Globus pallidus (tissue), 1 donor: ENCODE results near the gene ETV1.

Experiments
- DNase-seq: peaks from one replicate; pipeline ENCODE4 v3.0.0-alpha.2; 2015; ENCODE audit warnings: low spot score

Gene ETV1

DNA sequence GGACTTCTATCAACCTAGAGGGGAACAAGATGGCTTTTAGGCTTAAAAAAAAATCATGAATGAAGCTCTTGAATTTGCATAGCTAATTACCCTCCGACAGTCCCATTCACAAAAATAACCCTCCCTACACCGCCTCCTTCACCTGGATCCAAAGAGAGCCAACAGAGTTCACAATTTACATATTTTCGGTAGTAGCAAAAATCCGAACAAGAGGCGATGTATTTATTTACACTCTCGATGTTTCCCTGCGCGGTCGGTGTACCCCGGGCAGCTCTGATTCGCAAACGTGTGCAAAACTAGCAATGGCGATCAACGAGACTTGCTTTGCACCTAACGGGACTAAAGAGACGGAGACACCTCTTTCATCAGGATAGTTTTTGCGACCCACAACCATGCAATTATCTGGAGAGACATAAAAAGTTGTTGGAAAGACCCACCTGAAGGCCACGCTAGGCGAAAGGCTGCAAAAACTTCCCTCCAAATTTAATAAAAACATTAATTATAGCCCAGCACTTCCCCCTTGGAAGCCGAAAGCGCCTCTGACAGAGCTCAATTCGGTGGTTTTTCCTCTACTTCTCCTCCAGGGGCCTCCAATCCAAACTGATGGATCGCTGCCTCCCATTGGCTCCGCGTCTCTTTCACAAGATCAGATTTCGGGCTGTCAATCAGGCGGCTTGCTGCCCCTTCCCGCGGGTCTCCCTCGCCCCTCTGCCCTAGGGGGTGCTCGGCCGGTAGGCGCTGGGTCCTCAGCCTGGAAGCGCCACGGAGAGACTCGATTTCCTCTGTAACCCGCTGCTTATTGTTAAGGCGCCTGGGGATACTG is at the start of gene ETV1:
Gene ETV1, minus strand, starts transcription at position 541 of the 823 bp plus-strand sequence. CDS start 614 bp downstream, outside the sequence.
- DNase-seq = peak; percentile 71

DNA sequence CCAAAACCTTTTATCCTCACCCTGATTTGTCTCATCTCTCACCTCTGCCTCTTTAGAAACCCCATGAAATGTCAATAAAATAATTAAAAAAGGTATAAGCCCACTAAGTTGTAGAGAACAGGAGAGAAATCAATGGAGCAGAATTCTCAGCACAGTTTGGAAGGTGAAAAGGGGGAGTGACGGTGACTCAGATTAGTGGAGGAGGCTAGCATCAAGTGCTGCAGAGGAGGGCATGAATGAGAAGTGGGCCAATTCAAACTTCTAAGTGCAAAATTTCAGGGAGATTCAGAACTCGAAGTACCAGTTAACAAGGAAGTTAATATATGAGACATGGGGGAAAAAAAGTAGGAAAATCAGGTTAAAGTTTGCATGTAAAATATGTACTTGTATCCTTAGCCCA is 34.9 kb upstream of the ETV1 start:
- no peak for DNase-seq

DNA sequence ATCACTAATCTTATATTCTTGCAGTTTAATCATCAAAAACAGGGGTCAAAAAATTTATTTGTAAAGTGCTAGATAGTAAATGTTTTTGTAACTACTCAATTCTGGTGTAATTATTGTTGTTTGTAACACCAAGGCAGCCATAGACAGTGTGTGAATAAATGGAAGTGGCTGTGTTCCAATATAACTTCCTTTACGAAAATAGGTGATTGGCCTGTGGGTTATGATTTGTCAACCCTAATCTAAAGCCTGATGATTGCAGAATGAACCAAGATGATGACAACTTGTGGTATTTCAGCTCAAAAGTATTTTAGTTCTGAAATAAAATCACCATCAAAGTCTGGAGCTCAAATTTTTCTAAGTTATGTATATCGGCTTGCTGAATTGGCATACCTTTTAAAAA is 34.4 kb upstream of the ETV1 start:
- DNase-seq = no peak

DNA sequence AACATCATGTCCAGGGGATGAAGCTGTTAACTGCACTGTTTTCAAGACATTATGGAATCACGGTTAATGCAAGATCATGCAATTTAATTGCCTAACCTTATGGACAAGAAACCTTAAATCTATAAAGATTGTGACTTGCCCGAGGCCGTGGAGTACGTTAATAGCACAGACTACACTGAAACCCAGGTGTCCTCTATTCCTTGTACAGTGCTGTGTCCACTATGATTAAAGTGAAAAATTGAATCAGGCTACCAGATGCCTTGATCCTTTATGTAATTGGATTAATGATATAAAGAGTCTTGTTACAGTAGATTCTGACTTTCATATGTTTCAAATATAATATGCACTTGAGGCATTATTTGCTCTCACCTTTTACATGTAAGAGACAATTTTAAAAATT is 33.9 kb upstream of the ETV1 start:
- DNase-seq = no peak

DNA sequence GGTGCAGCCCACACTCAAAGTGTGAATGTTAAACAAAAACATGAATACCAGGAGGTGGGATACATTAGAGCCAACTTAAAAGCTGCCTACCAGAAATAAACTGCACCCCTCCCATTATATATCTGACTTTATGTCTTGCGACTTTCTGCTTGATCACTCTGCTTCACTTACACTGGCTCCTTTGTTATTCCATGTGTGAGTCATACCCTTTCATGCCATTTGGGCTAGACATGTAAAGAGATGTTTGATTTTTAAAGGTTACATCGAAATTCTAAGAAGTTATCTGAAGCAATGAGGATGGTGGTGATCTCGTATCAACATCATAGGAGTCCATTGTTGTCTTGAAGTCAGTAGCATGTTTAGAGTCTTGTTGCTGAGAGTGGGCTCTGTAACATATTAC is 31.6 kb upstream of the ETV1 start:
- no peak for DNase-seq

DNA sequence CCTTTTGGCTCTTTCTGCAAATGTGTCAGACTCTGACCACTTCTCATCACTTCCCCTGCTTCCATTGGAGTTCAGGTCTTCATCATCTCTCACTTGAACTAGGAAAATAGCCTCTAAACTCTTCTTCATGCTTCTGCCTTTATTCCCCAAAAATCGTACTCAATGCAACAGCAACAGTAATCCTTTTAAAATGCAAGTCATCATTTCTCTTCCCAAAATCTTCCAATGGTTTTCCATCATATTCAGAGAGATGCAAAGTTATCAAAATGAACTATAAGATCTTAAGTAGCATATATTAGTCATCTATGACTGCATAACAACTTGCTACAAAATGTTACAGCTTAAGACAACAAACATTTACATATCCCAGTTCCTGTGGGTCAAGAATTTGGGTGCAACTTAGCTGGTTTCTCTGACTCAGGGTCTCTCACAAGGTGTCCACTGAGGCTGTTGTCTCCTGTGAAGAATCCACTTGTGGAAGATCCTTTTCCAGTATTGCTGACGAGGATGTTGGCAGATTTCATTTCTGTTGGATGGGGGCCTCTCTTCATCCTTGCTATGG is 31.0 kb upstream of the ETV1 start:
- no peak for DNase-seq

DNA sequence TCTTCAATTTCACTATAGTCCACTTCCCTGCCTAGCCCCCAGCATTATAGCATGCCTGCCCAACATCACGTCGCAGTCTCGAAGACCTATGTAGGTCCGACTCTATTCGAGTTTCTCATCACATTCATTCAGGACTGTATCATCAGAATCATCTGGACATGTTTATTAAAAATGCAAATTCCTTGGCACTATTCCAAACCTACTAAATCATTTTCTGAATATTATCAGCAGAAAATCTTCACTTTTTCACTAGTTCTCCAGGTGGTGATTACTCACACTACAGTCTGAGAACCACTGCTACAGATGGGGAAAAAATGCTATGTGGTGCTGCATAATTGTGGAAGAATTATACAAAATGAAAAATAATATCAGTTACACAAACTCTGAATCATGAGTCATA is 29.3 kb upstream of the ETV1 start:
- no peak for DNase-seq

DNA sequence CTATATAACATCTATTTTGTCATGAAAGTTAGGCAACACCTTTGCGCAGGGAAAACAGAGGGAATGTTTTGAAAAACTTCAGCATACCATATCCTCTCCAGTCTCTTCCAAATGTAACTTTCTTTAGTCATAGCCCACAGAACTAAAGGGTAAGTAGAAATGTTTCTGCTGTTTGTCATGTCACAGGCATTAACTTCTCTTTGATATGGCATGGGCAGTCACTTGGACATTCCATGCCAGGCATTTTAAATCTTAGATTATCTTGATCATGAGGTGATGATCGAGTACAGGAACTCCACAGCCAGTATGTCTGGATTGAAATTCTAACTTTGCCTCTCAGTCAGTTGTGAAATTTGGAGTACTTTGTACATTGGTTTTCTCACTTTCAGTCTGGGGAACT is 27.5 kb upstream of the ETV1 start:
- DNase-seq = no peak

DNA sequence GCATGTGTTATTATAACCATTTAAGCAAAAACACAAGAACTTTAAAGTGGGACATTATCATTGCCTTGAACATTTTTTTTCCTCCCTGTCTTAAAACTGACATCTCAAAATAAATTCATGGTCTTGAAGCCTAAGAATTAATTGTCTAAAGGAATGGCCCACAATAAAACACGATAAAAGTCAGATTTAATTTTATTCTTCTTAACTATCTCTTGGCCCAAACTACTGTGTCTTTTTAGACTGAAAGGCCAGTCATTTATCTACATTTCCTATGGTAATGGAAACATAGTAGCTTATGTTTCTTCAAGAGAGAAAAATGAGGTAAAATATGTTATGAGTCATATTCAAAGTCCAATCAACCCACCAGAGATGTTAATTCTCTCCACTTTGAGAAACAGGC is 24.4 kb upstream of the ETV1 start:
- no peak for DNase-seq

DNA sequence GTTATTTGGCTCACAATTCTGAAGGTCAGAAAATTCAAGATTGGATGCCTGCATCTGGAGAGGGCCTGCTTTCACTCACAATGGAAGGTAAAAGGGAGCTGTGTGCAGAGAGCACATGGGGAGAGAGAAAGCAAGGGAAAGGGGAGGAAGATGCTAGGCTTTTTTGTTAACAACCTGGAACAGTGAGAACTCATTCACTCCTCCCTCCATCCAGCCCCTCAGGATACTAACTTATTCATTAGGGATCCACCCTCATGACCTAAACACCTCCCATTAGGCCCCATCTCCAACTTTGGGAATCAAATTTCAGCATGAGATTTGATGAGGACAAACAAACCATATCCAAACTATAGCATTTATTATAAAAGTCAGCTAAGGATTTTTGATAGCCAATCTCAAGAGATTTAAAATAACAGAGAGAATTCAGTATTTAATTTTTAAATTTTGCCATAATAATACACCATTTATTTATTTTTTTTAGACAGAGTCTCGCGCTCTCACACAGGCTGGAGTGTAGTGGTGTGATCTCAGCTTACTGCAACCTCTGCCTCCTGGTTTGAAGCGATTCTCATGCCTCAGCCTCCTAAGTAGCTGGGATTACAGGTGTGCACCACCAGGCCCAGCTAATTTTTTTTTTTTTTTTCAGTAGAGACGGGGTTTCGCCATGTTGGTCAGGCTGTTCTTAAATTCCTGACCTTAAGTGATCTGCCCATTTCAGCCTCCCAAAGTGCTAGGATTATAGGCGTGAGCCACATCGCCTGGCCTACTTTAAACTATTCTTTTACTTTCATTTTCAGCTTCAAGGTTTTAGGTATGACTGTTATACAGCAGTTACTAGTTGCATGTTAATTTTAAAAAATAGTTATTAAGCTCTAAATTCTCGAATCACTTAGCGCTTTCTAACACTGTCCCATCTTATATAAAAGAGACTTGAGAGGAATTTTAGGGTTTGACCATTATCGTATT is 20.3 kb upstream of the ETV1 start:
- no peak for DNase-seq

DNA sequence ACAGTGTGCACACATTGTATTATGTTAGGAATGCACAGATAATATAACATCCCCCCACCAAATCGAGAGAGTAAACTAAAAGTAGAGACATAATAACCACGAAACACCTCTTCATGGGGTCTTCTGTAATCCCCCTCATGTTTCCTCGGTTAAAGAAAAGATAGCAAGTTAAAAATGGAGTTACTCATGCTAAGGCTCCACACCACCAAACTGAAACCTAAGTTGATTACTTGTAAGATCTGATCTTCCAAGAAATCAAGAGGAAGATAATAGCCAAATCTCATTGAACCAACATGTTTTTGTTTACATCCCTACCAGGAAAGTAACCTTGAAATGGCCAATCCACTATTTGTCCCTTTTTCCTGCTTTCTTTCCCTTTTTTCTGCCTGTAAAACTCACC is 11.7 kb upstream of the ETV1 start:
- no peak for DNase-seq

DNA sequence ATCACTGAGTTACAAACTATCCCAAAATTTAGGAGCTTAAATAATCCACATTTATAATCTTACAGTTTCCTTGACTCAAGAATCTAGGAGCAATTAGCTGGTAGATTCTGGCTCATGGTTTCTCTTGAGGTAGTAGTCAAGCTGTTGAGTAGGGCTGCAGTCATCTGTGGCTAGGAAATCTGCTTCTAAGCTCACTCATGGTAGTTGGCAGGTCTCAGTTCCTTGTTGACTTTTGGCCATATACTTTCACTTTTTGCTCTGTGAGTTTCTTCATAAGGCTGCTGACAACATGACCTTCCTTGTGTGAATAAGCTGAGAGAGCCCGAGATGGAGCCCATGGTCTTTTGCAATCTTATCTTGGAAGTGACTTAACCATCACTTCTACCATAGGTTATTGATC is 10.8 kb upstream of the ETV1 start:
- no peak for DNase-seq

DNA sequence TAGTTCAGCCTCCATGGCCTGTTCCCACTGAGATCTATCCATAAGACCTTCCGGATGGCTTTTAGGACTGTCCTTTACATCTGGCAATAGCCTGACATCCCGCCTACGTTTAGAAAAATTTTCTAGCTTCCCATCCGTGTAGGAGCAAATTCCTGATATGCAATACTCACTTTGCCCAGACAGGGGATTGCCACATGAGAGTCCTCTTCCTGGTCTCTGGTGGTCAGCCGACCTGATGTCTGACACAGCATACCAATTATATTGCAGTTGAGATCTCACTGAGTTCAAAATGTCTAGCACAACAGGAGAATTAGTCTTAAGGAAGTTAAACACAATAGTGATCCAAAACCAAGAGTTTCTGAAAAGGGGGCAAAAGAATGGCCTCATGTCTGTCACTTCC is 9.4 kb upstream of the ETV1 start:
- DNase-seq = no peak

DNA sequence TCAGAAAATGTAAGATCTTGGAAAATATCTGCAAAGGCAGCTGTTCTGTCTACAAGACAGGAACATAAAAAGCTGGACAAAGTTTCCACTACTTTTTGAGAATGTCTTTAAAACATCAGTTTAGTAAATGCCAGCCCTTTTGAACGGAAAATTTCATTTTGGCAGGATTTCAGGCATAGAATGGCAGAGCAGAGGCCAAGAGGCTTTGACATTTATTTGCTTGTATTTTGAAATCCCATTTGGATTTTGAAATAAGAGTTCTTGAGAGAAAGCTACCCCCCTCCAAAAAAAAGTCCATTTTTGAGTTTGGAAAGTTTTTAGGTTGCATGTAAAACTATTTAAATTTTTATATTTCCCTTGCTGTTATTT is 3.1 kb upstream of the ETV1 start:
- DNase-seq = no peak

DNA sequence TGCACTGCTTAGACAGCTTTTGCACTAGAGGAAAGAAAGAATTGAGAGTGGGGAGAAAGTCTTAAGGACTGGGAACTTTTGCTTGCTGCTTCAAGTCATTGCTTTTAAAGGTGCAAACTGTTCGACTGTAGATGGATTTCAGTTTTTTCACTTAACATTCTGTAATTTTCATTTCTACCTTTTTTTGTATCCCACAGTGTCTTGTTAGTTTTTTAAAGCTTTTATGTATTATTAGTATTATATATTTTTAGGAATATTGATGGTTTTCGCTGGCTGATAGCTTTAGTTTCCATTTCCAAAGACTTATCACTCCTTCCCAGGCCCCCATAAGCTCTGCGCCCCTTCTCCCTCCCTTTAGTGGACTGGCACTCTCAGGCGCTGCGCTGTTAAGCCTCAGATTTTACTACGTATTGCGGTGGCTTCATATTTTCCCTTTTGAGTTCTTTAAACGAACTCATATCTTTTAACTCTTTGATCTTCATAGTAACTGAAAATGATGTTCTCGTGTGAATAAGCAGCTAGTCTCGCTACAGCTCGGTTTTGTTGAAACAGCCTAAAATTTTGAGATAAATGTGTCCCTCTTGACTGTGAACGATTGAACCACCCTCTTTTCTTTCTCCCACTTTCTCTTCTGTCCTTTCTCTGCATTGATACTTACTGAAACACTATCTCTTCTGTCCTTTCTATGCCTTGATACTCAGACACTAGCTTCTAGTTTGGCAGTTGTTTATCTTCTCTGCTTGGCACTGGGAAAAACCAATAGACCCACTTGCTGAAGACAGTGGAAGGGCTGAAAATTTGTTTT is 2.5 kb upstream of the ETV1 start:
- DNase-seq = no peak

DNA sequence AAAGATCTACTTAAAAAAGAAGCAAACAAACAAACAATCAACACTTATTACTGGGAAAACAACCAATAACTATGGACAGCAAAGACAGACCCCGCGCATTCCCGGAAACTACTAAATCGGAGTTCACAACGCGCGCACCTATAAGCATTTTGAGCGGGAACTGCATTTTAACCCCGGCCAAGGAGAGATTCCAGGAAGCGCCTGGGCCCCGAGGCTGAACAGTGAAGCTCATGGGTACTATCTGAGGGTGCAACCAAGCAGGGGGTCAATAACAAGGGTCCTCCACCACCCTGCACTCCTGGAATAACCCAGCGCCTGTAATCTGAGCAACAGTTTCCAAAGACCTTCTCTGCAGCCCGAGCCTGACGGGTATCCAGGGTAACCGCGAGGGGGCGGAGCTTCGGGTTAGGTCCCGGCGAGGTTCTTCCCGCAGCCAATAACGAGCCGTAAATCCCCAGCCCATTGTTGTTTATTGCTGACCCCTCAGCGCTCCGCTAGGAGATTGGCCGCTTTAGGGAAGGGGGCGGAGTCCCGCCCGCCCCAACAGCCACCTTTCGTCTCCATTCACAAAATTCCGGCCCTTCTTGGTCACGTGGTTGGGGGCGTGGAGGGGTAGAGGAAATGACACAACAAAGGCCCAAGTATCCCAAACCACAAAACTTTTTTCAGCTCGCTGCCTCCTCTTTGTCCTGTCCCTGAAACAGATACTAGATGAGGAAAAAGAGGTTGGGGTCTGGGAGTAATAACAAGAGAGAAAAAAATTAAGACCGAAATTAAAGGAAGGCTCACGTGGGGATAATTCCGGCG is 1.7 kb upstream of the ETV1 start:
- peak; percentile 96 for DNase-seq

DNA sequence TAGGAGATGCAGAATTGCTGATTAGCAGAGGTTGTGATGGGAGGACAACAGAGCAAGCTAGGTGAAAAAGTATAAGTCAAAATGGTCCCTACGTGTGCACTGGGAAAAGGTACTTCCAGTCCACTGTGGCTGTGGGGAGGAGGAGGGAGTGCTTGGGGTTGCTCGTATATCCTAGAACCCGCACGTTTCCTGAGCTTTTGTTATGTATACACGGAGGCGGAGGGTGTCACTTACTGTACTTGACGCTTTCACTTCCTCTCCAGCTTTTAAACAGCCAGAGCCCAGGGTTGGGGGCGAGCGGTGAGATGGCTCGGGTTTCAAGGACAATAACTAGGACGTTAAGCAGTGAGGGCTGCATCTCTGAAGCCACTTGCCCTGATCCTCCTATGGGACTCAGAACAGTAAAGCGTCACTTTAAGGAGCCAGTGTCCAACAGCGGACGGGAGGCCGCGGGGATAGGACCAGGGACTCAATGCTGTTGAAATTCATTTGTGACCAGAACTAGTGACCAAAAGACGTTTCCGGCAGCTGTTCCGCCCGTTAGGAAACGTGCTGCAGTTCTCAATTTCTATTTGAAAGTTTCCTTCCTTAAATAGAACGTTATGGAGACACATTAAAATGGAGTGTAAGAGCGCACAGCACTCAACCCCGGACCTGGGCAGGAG is 985 bp upstream of the ETV1 start:
- DNase-seq = peak; percentile 47

DNA sequence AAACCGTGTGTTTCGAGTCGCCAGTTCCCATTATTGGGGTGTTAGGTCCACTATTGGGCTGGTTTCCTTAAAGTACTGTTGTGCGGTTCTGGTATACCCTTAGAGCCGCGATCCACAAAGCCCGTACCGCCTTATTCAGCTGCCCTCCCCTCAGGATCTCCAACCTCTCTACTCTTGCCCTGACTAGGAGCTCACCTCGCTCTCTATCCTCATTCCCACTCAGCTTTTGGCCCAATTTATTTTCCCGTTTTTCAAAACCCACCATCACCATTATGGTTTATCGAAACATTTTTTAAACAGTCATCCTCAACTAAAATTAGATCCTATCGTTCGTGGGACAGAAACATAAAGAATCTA is 461 bp upstream of the ETV1 start:
- DNase-seq = no peak

DNA sequence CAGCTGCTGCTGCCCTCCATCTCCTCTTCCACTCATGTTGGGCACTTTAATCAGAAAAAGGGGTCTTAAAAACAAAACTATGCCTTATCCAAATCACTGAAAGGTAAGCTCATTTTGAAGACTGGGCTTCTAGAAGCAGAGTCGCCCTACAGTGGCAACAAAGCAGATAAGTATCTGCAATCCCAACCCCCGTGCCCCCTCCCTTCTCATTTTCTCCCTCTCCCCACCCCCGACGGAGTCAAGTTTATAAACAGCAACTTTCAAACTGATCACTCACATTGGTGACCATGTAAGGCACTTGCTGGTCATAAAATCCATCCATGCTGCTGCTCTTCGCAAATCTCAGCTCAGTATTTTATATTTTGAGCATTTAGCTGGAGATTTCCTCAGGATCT is 738 bp downstream of the ETV1 start:
- no peak for DNase-seq

DNA sequence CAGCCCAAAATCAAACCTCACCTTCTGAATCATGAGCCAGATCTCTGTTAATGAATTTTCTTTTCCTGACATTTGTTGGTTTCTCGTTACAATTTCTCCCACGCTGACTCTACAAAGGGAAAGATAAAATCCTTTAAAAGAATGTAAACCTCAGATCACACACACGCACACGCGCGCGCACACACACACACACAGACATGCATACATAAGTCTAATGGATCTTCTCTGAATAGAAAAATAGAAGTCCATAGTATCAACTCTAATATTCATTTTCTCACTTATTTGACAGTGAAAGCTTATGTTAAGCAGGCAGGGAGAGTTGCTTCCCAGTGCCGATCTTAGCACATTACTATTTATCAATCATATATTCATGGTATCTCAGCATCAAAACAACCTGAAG is 1.4 kb downstream of the ETV1 start:
- DNase-seq = no peak

DNA sequence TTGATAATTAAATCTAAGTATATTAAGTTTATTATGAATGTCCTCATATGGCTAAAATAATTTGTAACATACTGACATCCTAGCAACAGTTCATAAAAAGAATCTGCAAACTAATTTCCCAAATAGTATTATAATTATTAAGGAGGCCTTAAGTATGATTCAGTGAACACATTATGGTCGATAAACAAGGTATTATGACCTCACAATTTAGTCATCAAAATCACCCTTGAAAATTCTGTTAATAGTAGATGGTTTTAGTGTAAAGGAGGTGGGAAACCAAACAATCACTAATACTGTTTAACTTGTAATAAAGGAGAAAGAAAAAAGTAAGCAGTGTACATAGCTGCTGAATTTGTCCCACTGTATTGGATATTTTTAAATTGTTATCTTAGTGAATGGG is 2.1 kb downstream of the ETV1 start:
- DNase-seq = no peak
